H1 (cell line): ENCODE measurements around the gene NECTIN1. TPM values are rescaled to one million over a fixed set of nuclear protein-coding genes. Genes with fewer than 3 reads are reported as not detected.
A peak's percentile ranks its signal among the peaks of the same experiment; 100 is the strongest.

Source experiments
- CTCF ChIA-PET: fragments of 300-600 bp; sonication (Branson Sonifier 250); formaldehyde crosslinking; loops from one replicate; lab custom pipeline; 2021; ENCODE audit not compliant: partially characterized antibody; lab: Charles Lee
- POLR2A ChIA-PET: fragments of 300-600 bp; sonication (Branson Sonifier 250); formaldehyde crosslinking; loops from one replicate; lab custom pipeline; 2021; ENCODE audit warnings: inconsistent platforms; ENCODE audit not compliant: partially characterized antibody; lab: Charles Lee
- DNase-seq, 2 experiments: peaks; one replicate each; pipeline versions ENCODE4 v3.0.0 to v3.0.0-alpha.2; 2010 to 2022; ENCODE audit warnings: low spot score in 2 of 2, low read depth in 1 of 2, mixed read lengths in 1 of 2
- FAIRE-seq: peaks from 2 replicates; lab custom pipeline; 2011; peaks lifted over from hg19 to GRCh38; lab: Jason Lieb, UNC
- H2AFZ ChIP-seq: 2 replicates; pipeline ENCODE4 v1.8.1; 2012; ENCODE audit warnings: low read length, inconsistent platforms
- H2AK5ac ChIP-seq: 2 replicates; pipeline ENCODE4 v1.6.1; 2013; ENCODE audit warnings: low read depth, low read length
- H2BK120ac ChIP-seq: replicated peaks from 2 replicates; pipeline ENCODE3; 2013; ENCODE audit warnings: low read depth, low read length, inconsistent platforms
- H2BK12ac ChIP-seq: 2 replicates; pipeline ENCODE4 v1.6.1; 2013; ENCODE audit warnings: low read depth, low read length
- H2BK15ac ChIP-seq: 2 replicates; pipeline ENCODE4 v1.6.1; 2013; ENCODE audit warnings: low read length
- H2BK20ac ChIP-seq: 2 replicates; pipeline ENCODE4 v1.6.1; 2013; ENCODE audit warnings: low read length
- H2BK5ac ChIP-seq: 2 replicates; pipeline ENCODE4 v1.6.1; 2013; ENCODE audit warnings: low read depth, low read length
- H3K14ac ChIP-seq: 2 replicates; pipeline ENCODE4 v1.6.1; 2013; ENCODE audit warnings: inconsistent platforms; ENCODE audit not compliant: insufficient read length
- H3K18ac ChIP-seq: 2 replicates; pipeline ENCODE4 v1.6.1; 2013; ENCODE audit warnings: low read length; ENCODE audit errors: extremely low read depth
- H3K23ac ChIP-seq: 2 replicates; pipeline ENCODE4 v1.6.1; 2013; ENCODE audit warnings: inconsistent platforms; ENCODE audit not compliant: insufficient read length
- H3K23me2 ChIP-seq: 2 replicates; pipeline ENCODE4 v1.6.1; 2013; ENCODE audit warnings: low read depth, low read length
- H3K27ac ChIP-seq: 2 replicates; pipeline ENCODE4 v1.6.1; 2011; ENCODE audit warnings: low read depth, low read length, inconsistent platforms
- H3K27me3 ChIP-seq, 4 experiments: replicated peaks in 1 of 4; 1 replicate in 1 of 4; 2 replicates in 3 of 4; pipeline versions ENCODE4 v1.6.1 to v1.8.1; 2011 to 2013; ENCODE audit warnings: low read length in 3 of 4, mild to moderate bottlenecking in 3 of 4, inconsistent platforms in 2 of 4, mixed read lengths in 2 of 4, moderate library complexity in 1 of 4; ENCODE audit not compliant: control insufficient read depth in 3 of 4, insufficient read depth in 3 of 4; ENCODE audit errors: extremely low read depth in 1 of 4
- H3K36me3 ChIP-seq, 4 experiments: 2 replicates each; pipeline versions ENCODE4 v1.6.1 to v1.8.1; 2011 to 2013; ENCODE audit warnings: mild to moderate bottlenecking in 4 of 4, low read length in 3 of 4, moderate library complexity in 2 of 4, control low read depth in 1 of 4, inconsistent platforms in 1 of 4; ENCODE audit not compliant: insufficient read depth in 4 of 4, control insufficient read depth in 2 of 4
- H3K4ac ChIP-seq: replicated peaks from 2 replicates; pipeline ENCODE3; 2013; ENCODE audit warnings: low read length, low read depth, mixed read lengths, inconsistent platforms; ENCODE audit not compliant: insufficient read length
- H3K4me1 ChIP-seq, 4 experiments: replicated peaks in 1 of 4; 1 replicate in 1 of 4; 2 replicates in 3 of 4; pipeline versions ENCODE4 v1.6.1 to v1.8.1; 2011 to 2013; ENCODE audit warnings: low read length in 3 of 4, inconsistent platforms in 2 of 4, mixed read lengths in 1 of 4; ENCODE audit not compliant: insufficient read depth in 4 of 4, control insufficient read depth in 3 of 4
- H3K4me2 ChIP-seq, 2 experiments: 2 replicates each; pipeline versions ENCODE4 v1.6.1 to v1.8.1; 2011 to 2013; ENCODE audit warnings: low read depth in 2 of 2, low read length in 2 of 2, control low read depth in 1 of 2, inconsistent platforms in 1 of 2, mild to moderate bottlenecking in 1 of 2; ENCODE audit not compliant: insufficient read depth in 1 of 2
- H3K4me3 ChIP-seq, 4 experiments: fragments of 200-600, 300-600 bp in 1 of 4; sonication (generic), shearing (Covaris generic), sonication (Bioruptor Twin) in 1 of 4; 2 replicates each; pipeline versions ENCODE4 v1.5.1 to v1.8.1; 2011 to 2016; ENCODE audit warnings: low read length in 4 of 4, low read depth in 3 of 4, control low read depth in 2 of 4, inconsistent platforms in 2 of 4, mild to moderate bottlenecking in 2 of 4, mixed read lengths in 1 of 4, moderate library complexity in 1 of 4; ENCODE audit not compliant: insufficient read depth in 2 of 4; ENCODE audit errors: extremely low read depth in 1 of 4
- H3K56ac ChIP-seq: replicated peaks from 2 replicates; pipeline ENCODE3; 2013; ENCODE audit warnings: low read depth, mild to moderate bottlenecking, mixed read lengths, low read length, inconsistent platforms; ENCODE audit not compliant: insufficient read length
- H3K79me1 ChIP-seq: 2 replicates; pipeline ENCODE4 v1.6.1; 2013; ENCODE audit warnings: low read depth, low read length, control low read depth
- H3K79me2 ChIP-seq, 2 experiments: 2 replicates each; pipeline versions ENCODE4 v1.6.1 to v1.8.1; 2012 to 2013; ENCODE audit warnings: low read length in 2 of 2, mild to moderate bottlenecking in 2 of 2, inconsistent platforms in 1 of 2; ENCODE audit not compliant: insufficient read depth in 2 of 2, control insufficient read depth in 1 of 2
- H3K9ac ChIP-seq, 4 experiments: replicated peaks in 1 of 4; 1 replicate in 1 of 4; 2 replicates in 3 of 4; pipeline versions ENCODE4 v1.6.1 to v1.8.1; 2011 to 2013; ENCODE audit warnings: low read depth in 3 of 4, low read length in 3 of 4, control low read depth in 2 of 4, mild to moderate bottlenecking in 2 of 4, moderate library complexity in 2 of 4, inconsistent platforms in 1 of 4; ENCODE audit errors: extremely low read depth in 1 of 4
- H3K9me3 ChIP-seq, 2 experiments: 2 replicates each; pipeline versions ENCODE4 v1.6.1 to v1.8.1; 2012 to 2013; ENCODE audit warnings: mild to moderate bottlenecking in 2 of 2, moderate library complexity in 2 of 2, control low read depth in 1 of 2, inconsistent platforms in 1 of 2, low read depth in 1 of 2, low read length in 1 of 2, mixed read lengths in 1 of 2; ENCODE audit not compliant: insufficient read depth in 2 of 2
- H4K20me1 ChIP-seq, 2 experiments: replicated peaks in 1 of 2; 2 replicates each; pipeline versions ENCODE3 to v1.8.1; 2011 to 2013; ENCODE audit warnings: inconsistent platforms in 2 of 2, low read length in 2 of 2, mild to moderate bottlenecking in 1 of 2; ENCODE audit not compliant: insufficient read depth in 2 of 2, control insufficient read depth in 1 of 2
- H4K5ac ChIP-seq: 2 replicates; pipeline ENCODE4 v1.6.1; 2013; ENCODE audit warnings: low read length, low read depth, mixed read lengths, inconsistent platforms; ENCODE audit not compliant: insufficient read length
- H4K8ac ChIP-seq: 2 replicates; pipeline ENCODE4 v1.8.0; 2013; ENCODE audit warnings: mild to moderate bottlenecking, moderate library complexity, low read length, inconsistent platforms; ENCODE audit not compliant: insufficient read depth; ENCODE audit errors: extremely low read depth
- H4K91ac ChIP-seq: replicated peaks from 2 replicates; pipeline ENCODE3; 2013; ENCODE audit warnings: low read length, mixed read lengths, inconsistent platforms; ENCODE audit not compliant: insufficient read length
- ASH2L ChIP-seq: fragments of 200-600, 300-600 bp; sonication (generic); IDR thresholded peaks from one replicate; pipeline ENCODE4 v1.7.1; 2017; ENCODE audit warnings: low read length
- CBX5 ChIP-seq: fragments of 300-800, 300-1000 bp; sonication (generic); IDR thresholded peaks from 2 replicates; pipeline ENCODE4 v1.7.1; 2016; ENCODE audit warnings: antibody characterized with exemption, low read length, low read depth
- CEBPB ChIP-seq: IDR thresholded peaks from 2 replicates; pipeline ENCODE4 v1.6.1; 2012; ENCODE audit warnings: low read depth, low read length
- CTCF ChIP-seq, 3 experiments: IDR thresholded peaks; 1 replicate in 2 of 3; 2 replicates in 1 of 3; pipeline versions ENCODE4 v1.5.1 to v1.6.1; 2011; ENCODE audit warnings: low read length in 3 of 3, mild to moderate bottlenecking in 3 of 3, inconsistent platforms in 2 of 3, low read depth in 1 of 3, moderate library complexity in 1 of 3; ENCODE audit not compliant: insufficient read depth in 1 of 3; ENCODE audit errors: control extremely low read depth in 1 of 3
- EP300 ChIP-seq, 2 experiments: IDR thresholded peaks; 1 replicate in 1 of 2; 2 replicates in 1 of 2; pipeline ENCODE4 v1.6.1; 2011 to 2012; ENCODE audit warnings: low read depth in 2 of 2, low read length in 2 of 2, mild to moderate bottlenecking in 2 of 2, borderline replicate concordance in 1 of 2, inconsistent platforms in 1 of 2, moderate library complexity in 1 of 2
- POLR2A ChIP-seq, 2 experiments: IDR thresholded peaks; 1 replicate in 1 of 2; 2 replicates in 1 of 2; pipeline ENCODE4 v1.6.1; 2011; ENCODE audit warnings: low read depth in 2 of 2, low read length in 2 of 2, mild to moderate bottlenecking in 2 of 2; ENCODE audit errors: control extremely low read depth in 1 of 2
- POLR2AphosphoS5 ChIP-seq: IDR thresholded peaks from 2 replicates; pipeline ENCODE4 v1.6.1; 2011; ENCODE audit warnings: low read depth, low read length
- POU5F1 ChIP-seq: IDR thresholded peaks from 2 replicates; pipeline ENCODE4 v1.6.1; 2011; ENCODE audit warnings: low read depth, mild to moderate bottlenecking, low read length, moderate library complexity
- RAD21 ChIP-seq, 2 experiments: IDR thresholded peaks in 1 of 2; conservative IDR thresholded peaks in 1 of 2; 2 replicates each; pipeline ENCODE4 v1.6.1; 2011; ENCODE audit warnings: low read depth in 2 of 2, low read length in 2 of 2, improper control_type of control experiment in 1 of 2, inconsistent platforms in 1 of 2, mild to moderate bottlenecking in 1 of 2, moderate library complexity in 1 of 2
- TCF12 ChIP-seq: IDR thresholded peaks from 2 replicates; pipeline ENCODE4 v1.6.1; 2011; ENCODE audit warnings: low read depth, mild to moderate bottlenecking, low read length
- WGBS, 2 experiments: shearing (Covaris generic) in 1 of 2; methylation state at CpG; one replicate each; pipeline versions ENCODE4 v1.1.6 to v1.1.7; 2013 to 2015; ENCODE audit warnings: low lambda C conversion rate in 2 of 2, mixed read lengths in 2 of 2, inconsistent platforms in 1 of 2, low coverage in 1 of 2, missing lambda C conversion rate in 1 of 2; ENCODE audit not compliant: insufficient replicate concordance in 2 of 2, insufficient coverage in 1 of 2, insufficient read length in 1 of 2; ENCODE audit errors: extremely low coverage in 1 of 2, missing lambda C conversion rate in 1 of 2; 5-methylcytosine and 5-hydroxymethylcytosine counted together
- polyA plus RNA-seq, 7 experiments: library from polyadenylated mRNA; depleted of rRNA in 3 of 7; stranded (reverse) in 5 of 7; unstranded in 2 of 7; fragments of >200 nt in 5 of 7; fragments of 200-250 nt in 2 of 7; gene quantifications; 1 replicate in 5 of 7; 2 replicates in 1 of 7; 4 replicates in 1 of 7; pipeline versions ENCODE4 v1.2.1 to v1.2.3, GENCODE V29; 2011 to 2013; ENCODE audit warnings: missing spikeins in 2 of 7, mixed read lengths in 2 of 7
- total RNA-seq: library from RNA; stranded (reverse); fragmentation: NEBNext Ultra II Directional; extraction: Animal tissue kit (Norgen Biotek cat#: 25700); gene quantifications from 2 replicates; pipeline ENCODE4 v1.2.1, GENCODE V29; 2021

NECTIN1 gene
- total and polyA plus RNA-seq, 2 of the 8 experiments (the other 6 are each of a cell fraction or from before 2014, with no cell fraction given): 43.2 to 97.7 TPM

- Histone ChIP-seq H2BK15ac (peak overlapping the region; percentile 100), H3K9me3 (no peaks in the 10 kb centered on the region), H3K27me3 (peaks cover 0 to 22% (median 13%) of the 10 kb centered on the region in 4 experiments; a peak in 6 of 7 replicates), H3K4ac (no peak overlapping the region), H3K18ac (peak overlapping the region; percentile 42), H4K20me1 (peaks cover 0 to 12% of the 10 kb centered on the region in 2 experiments), H3K4me2 (peak overlapping the region; percentile 84), H3K4me3 (peak overlapping the region; percentile 43 to 67 (median 56)), H2BK20ac (peak overlapping the region; percentile 74), H3K23ac (no peak overlapping the region), H3K14ac (no peak overlapping the region), H2BK120ac (no peak overlapping the region), H3K36me3 (no peaks in the 10 kb centered on the region), H2AFZ (no peak overlapping the region), H4K5ac (no peak overlapping the region), H3K4me1 (peaks cover 4 to 12% (median 10%) of the 10 kb centered on the region in 4 experiments), H3K56ac (no peak overlapping the region), H4K91ac (peak overlapping the region; percentile 93), H2AK5ac (peak overlapping the region; percentile 66; the same call in 1 of the 2 replicates), H3K9ac (peak overlapping the region in 1 of 4 experiments; percentile 61; a peak in 1 of 7 replicates), H2BK5ac (peak overlapping the region; percentile 88; the same call in 1 of the 2 replicates), H3K79me2 (no peaks in the 10 kb centered on the region), H3K27ac (no peak overlapping the region), H3K23me2 (peaks cover 13% of the 10 kb centered on the region; the same call in 1 of the 2 replicates), H2BK12ac (peak overlapping the region; percentile 99), H3K79me1 (no peaks in the 10 kb centered on the region), H4K8ac (peak overlapping the region; percentile 22; the same call in 1 of the 2 replicates)
- WGBS, 2 experiments: 3% methylated on average over 21 of the region's 38 CpGs; no CpG with 5 or more reads in 1 of the 2 experiments
- POLR2A ChIA-PET: interaction anchor here (1.2 to 2.0 kb wide), 3 partner anchors 13 to 85 kb away, joined by 3 to 10 read pairs (median 3); no protein-coding TSS in a partner anchor
- peak in 1 of 2 experiments; percentile 78 for DNase-seq
- CTCF ChIA-PET: interaction anchor here (0.7 to 3.8 kb wide), 11 partner anchors 10 to 366 kb away, joined by 3 to 13 read pairs (median 5); partner anchors contain the start of gene NECTIN1
- FAIRE-seq: no peak
- no peak for TF ChIP-seq EP300 (IDR thresholded peaks at IDR 0.05; ENCODE audit: borderline replicate concordance in 1 of 2, low read depth in 2 of 2, low read length in 2 of 2)
- peak; percentile 33 for TF ChIP-seq ASH2L
- TF ChIP-seq POLR2A (IDR thresholded peaks at IDR 0.05; ENCODE audit: control extremely low read depth in 1 of 2, low read depth in 2 of 2, low read length in 2 of 2): no peak
- TF ChIP-seq RAD21 (IDR thresholded peaks at IDR 0.05 in 1 of 2, conservative IDR thresholded peaks at IDR 0.05 in 1 of 2; ENCODE audit: low read depth in 2 of 2, low read length in 2 of 2): peak; percentile 2 to 13; a peak in 2 of 4 replicates
- TF ChIP-seq TCF12: no peak
- TF ChIP-seq POLR2AphosphoS5: no peak
- TF ChIP-seq CEBPB: no peak
- TF ChIP-seq CTCF (IDR thresholded peaks at IDR 0.05; ENCODE audit: control extremely low read depth in 1 of 3, insufficient read depth in 1 of 3, low read depth in 1 of 3, low read length in 3 of 3): no peak
- TF ChIP-seq CBX5: no peak
- TF ChIP-seq POU5F1: no peak
Measured at GRCh38 chr11:119742263-119742861, 13.4 kb upstream of the NECTIN1 start.
